Astrocyte (in vitro differentiated cells and primary cell): ENCODE data around the gene RGS8. TPM values are rescaled to one million over a fixed set of nuclear protein-coding genes. Genes with fewer than 3 reads are reported as not detected.

ENCODE experiments used
- DNase-seq: peaks from one replicate; pipeline ENCODE4 v3.0.0-alpha.2; 2010; ENCODE audit warnings: low read depth
- FAIRE-seq: peaks from 2 replicates; lab custom pipeline; 2011; peaks lifted over from hg19 to GRCh38; lab: Jason Lieb, UNC
- H2AFZ ChIP-seq: 2 replicates; pipeline ENCODE4 v1.6.0; 2012; ENCODE audit warnings: low read depth, low read length, inconsistent platforms
- H3K27ac ChIP-seq: 2 replicates; pipeline ENCODE4 v1.5.1; 2011; ENCODE audit warnings: low read depth, low read length, inconsistent platforms
- H3K27me3 ChIP-seq: 2 replicates; pipeline ENCODE4 v1.6.0; 2011; ENCODE audit warnings: low read length, inconsistent platforms; ENCODE audit not compliant: insufficient read depth
- H3K36me3 ChIP-seq: 2 replicates; pipeline ENCODE4 v1.5.1; 2011; ENCODE audit warnings: low read length, inconsistent platforms; ENCODE audit not compliant: insufficient read depth
- H3K4me1 ChIP-seq: 2 replicates; pipeline ENCODE4 v1.5.1; 2011; ENCODE audit warnings: low read length, inconsistent platforms; ENCODE audit not compliant: insufficient read depth
- H3K4me2 ChIP-seq: 2 replicates; pipeline ENCODE4 v1.6.0; 2012; ENCODE audit warnings: low read length, inconsistent platforms
- H3K4me3 ChIP-seq: 2 replicates; pipeline ENCODE4 v1.5.1; 2011; ENCODE audit warnings: low read depth, mild to moderate bottlenecking, low read length, inconsistent platforms; ENCODE audit not compliant: insufficient read depth
- H3K79me2 ChIP-seq: 2 replicates; pipeline ENCODE4 v1.6.0; 2012; ENCODE audit warnings: mild to moderate bottlenecking, low read length, inconsistent platforms; ENCODE audit not compliant: insufficient read depth
- H3K9ac ChIP-seq: 2 replicates; pipeline ENCODE4 v1.6.0; 2012; ENCODE audit warnings: mild to moderate bottlenecking, low read length, inconsistent platforms
- H3K9me3 ChIP-seq: 2 replicates; pipeline ENCODE4 v1.5.1; 2012; ENCODE audit warnings: low read depth, mild to moderate bottlenecking, low read length, inconsistent platforms; ENCODE audit not compliant: insufficient read depth
- H4K20me1 ChIP-seq: 2 replicates; pipeline ENCODE4 v1.6.0; 2012; ENCODE audit warnings: low read length, inconsistent platforms; ENCODE audit not compliant: insufficient read depth
- H3K27ac Mint-ChIP-seq: one replicate; pipeline ENCODE4 v1.8.0; 2021; ENCODE audit warnings: mild to moderate bottlenecking, mixed read lengths; ENCODE audit not compliant: unreplicated experiment
- H3K27me3 Mint-ChIP-seq: one replicate; pipeline ENCODE4 v1.8.0; 2021; ENCODE audit warnings: low read depth, mixed read lengths; ENCODE audit not compliant: unreplicated experiment
- H3K36me3 Mint-ChIP-seq: one replicate; pipeline ENCODE4 v1.8.0; 2021; ENCODE audit warnings: low read depth, mixed read lengths; ENCODE audit not compliant: unreplicated experiment
- H3K4me1 Mint-ChIP-seq: one replicate; pipeline ENCODE4 v1.8.0; 2021; ENCODE audit warnings: low read depth, mixed read lengths; ENCODE audit not compliant: unreplicated experiment
- H3K4me3 Mint-ChIP-seq: one replicate; pipeline ENCODE4 v1.8.0; 2021; ENCODE audit warnings: mild to moderate bottlenecking, moderate library complexity, mixed read lengths; ENCODE audit not compliant: unreplicated experiment
- H3K9me3 Mint-ChIP-seq: one replicate; pipeline ENCODE4 v1.8.0; 2021; ENCODE audit warnings: mild to moderate bottlenecking, mixed read lengths; ENCODE audit not compliant: unreplicated experiment
- CTCF ChIP-seq: IDR thresholded peaks from 2 replicates; pipeline ENCODE4 v1.5.1; 2011; ENCODE audit warnings: low read depth, mild to moderate bottlenecking, inconsistent platforms, low read length, moderate library complexity; ENCODE audit not compliant: insufficient read depth
- EZH2 ChIP-seq: IDR thresholded peaks from 2 replicates; pipeline ENCODE4 v1.6.1; 2012; ENCODE audit warnings: mild to moderate bottlenecking, low read length, inconsistent platforms; ENCODE audit not compliant: insufficient read depth
- total RNA-seq: library from RNA; stranded (reverse); gene quantifications from 2 replicates; pipeline ENCODE4 v1.2.1, GENCODE V29; 2021

RGS8 gene
- total RNA-seq, 1 donor from 2014 or later, result 0.09 TPM

- no peak overlapping the region for H3K4me2 ChIP-seq
- no peaks in the 10 kb centered on the region for H3K27me3 Mint-ChIP-seq
- H3K4me1 ChIP-seq, result no peaks in the 10 kb centered on the region
- H3K9ac ChIP-seq, result no peak overlapping the region
- DNase-seq, result no peak
- H3K36me3 Mint-ChIP-seq, result no peaks in the 10 kb centered on the region
- H3K79me2 ChIP-seq, result no peaks in the 10 kb centered on the region
- H3K9me3 Mint-ChIP-seq, result no peaks in the 10 kb centered on the region
- no peaks in the 10 kb centered on the region for H3K27me3 ChIP-seq
- H3K4me3 ChIP-seq, result no peak overlapping the region
- H3K4me3 Mint-ChIP-seq, result no peak overlapping the region
- H3K27ac ChIP-seq, result no peak overlapping the region
- FAIRE-seq, result no peak
- no peaks in the 10 kb centered on the region for H3K36me3 ChIP-seq
- no peak overlapping the region for H2AFZ ChIP-seq
- H3K9me3 ChIP-seq, result no peaks in the 10 kb centered on the region
- no peak for TF ChIP-seq EZH2
- H3K27ac Mint-ChIP-seq, result no peak overlapping the region
- H3K4me1 Mint-ChIP-seq, result peaks cover 8% of the 10 kb centered on the region
- H4K20me1 ChIP-seq, result no peaks in the 10 kb centered on the region
Measured at GRCh38 chr1:182724215-182724614, 39.8 kb upstream of the RGS8 start.

GRCh38 chr1:182723200-182723599 lies 38.8 kb upstream of the RGS8 start:
- Mint-ChIP-seq H3K4me1 (peaks cover 8% of the 10 kb centered on the region), H3K27me3 (no peaks in the 10 kb centered on the region), H3K36me3 (no peaks in the 10 kb centered on the region), H3K27ac (no peak overlapping the region), H3K4me3 (no peak overlapping the region), H3K9me3 (no peaks in the 10 kb centered on the region)
- TF ChIP-seq CTCF (no peak), EZH2 (no peak)
- FAIRE-seq (no peak), DNase-seq (no peak)
- Histone ChIP-seq H3K79me2 (no peaks in the 10 kb centered on the region), H2AFZ (no peak overlapping the region), H3K4me2 (no peak overlapping the region), H3K4me1 (no peaks in the 10 kb centered on the region), H3K9ac (no peak overlapping the region), H3K27ac (no peak overlapping the region), H4K20me1 (no peaks in the 10 kb centered on the region), H3K4me3 (no peak overlapping the region), H3K9me3 (no peaks in the 10 kb centered on the region), H3K36me3 (no peaks in the 10 kb centered on the region), H3K27me3 (no peaks in the 10 kb centered on the region)

- no peaks in the 10 kb centered on the region for H3K27me3 Mint-ChIP-seq
- H3K27ac ChIP-seq, result no peak overlapping the region
- no peak overlapping the region for H3K4me3 ChIP-seq
Measured at GRCh38 chr1:182721525-182721924, 37.1 kb upstream of the RGS8 start.

More at GRCh38 chr1:182721525-182721924, 37.1 kb upstream of the RGS8 start:
- Histone ChIP-seq H3K9me3 (no peaks in the 10 kb centered on the region), H3K4me1 (no peaks in the 10 kb centered on the region), H3K9ac (no peak overlapping the region), H3K27me3 (no peaks in the 10 kb centered on the region), H3K36me3 (no peaks in the 10 kb centered on the region), H4K20me1 (no peaks in the 10 kb centered on the region), H3K79me2 (no peaks in the 10 kb centered on the region), H3K4me2 (no peak overlapping the region), H2AFZ (no peak overlapping the region)
- DNase-seq (no peak), FAIRE-seq (no peak)
- Mint-ChIP-seq H3K36me3 (no peaks in the 10 kb centered on the region), H3K27ac (no peak overlapping the region), H3K9me3 (no peaks in the 10 kb centered on the region), H3K4me1 (peaks cover 7% of the 10 kb centered on the region), H3K4me3 (no peak overlapping the region)
- TF ChIP-seq CTCF (no peak), EZH2 (no peak)
